Measurements from ENCODE around the gene WNK1. TPM values are rescaled to one million over a fixed set of nuclear protein-coding genes. Genes with fewer than 3 reads are reported as not detected.

The WNK1 gene
- total and polyA plus RNA-seq, 12 donors: 43.5 to 408 (median 304) TPM

DNA sequence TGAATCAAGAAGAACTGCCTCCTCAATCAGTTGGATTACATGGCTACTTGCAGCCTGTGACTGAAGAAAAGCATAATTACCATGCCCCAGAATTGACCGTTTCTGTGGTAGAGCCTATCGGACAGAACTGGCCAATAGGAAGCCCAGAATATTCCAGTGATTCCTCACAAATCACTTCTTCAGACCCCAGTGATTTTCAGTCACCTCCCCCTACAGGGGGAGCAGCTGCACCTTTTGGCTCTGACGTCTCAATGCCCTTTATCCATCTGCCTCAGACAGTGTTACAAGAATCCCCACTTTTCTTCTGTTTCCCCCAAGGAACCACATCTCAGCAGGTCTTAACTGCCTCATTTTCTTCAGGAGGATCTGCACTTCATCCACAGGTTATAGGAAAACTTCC, 116.3 kb downstream of the WNK1 start:
- Histone ChIP-seq H3K27me3 (no peaks in the 10 kb centered on the region), H3K27ac (no peak overlapping the region), H3K36me3 (peaks cover 0 to 100% (median 56%) of the 10 kb centered on the region in 9 donors), H3K4me1 (peaks cover 0 to 4% (median 0%) of the 10 kb centered on the region in 9 donors), H3K4me3 (no peak overlapping the region), H3K9me3 (no peaks in the 10 kb centered on the region)
- TF ChIP-seq, protein P1, sequence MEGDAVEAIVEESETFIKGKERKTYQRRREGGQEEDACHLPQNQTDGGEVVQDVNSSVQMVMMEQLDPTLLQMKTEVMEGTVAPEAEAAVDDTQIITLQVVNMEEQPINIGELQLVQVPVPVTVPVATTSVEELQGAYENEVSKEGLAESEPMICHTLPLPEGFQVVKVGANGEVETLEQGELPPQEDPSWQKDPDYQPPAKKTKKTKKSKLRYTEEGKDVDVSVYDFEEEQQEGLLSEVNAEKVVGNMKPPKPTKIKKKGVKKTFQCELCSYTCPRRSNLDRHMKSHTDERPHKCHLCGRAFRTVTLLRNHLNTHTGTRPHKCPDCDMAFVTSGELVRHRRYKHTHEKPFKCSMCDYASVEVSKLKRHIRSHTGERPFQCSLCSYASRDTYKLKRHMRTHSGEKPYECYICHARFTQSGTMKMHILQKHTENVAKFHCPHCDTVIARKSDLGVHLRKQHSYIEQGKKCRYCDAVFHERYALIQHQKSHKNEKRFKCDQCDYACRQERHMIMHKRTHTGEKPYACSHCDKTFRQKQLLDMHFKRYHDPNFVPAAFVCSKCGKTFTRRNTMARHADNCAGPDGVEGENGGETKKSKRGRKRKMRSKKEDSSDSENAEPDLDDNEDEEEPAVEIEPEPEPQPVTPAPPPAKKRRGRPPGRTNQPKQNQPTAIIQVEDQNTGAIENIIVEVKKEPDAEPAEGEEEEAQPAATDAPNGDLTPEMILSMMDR (IDR thresholded peaks at IDR 0.05): peak in 3 of 9 donors; percentile 13 to 20 (median 14)
- intact Hi-C loops (cut with DNase I): no loop called here
- WGBS, 2 donors: 62 to 70% methylated on average over 3 of the region's 3 CpGs
- ATAC-seq: no peak
- no peak for DNase-seq

DNA sequence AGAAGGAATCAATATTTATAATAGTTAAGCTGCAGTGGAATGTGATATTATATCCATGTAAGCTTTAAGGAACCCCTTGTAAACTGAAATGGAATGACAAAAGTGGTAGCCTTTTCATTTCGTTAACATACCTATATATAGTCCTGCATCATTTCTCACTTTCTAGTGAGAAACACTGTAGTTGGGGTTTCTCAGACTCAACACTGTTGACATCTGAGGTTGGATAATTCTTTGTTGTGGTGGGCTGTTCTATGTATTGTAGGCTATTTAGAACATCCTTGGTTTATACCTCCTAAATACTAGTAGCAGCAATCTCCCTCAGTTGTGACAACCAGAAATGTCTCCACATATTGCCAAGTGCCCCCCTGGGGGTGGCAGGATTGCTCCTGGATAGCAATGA, 118.0 kb downstream of the WNK1 start:
- DNase-seq (no peak), ATAC-seq (no peak)
- Histone ChIP-seq H3K27me3 (no peaks in the 10 kb centered on the region), H3K4me1 (peaks cover 0 to 9% (median 0%) of the 10 kb centered on the region in 9 donors), H3K4me3 (no peak overlapping the region), H3K9me3 (no peaks in the 10 kb centered on the region), H3K36me3 (peaks cover 0 to 100% (median 47%) of the 10 kb centered on the region in 9 donors), H3K27ac (no peak overlapping the region)
- TF ChIP-seq, protein P1 (IDR thresholded peaks at IDR 0.05): no peak
- intact Hi-C loops (cut with DNase I): no loop called here
- WGBS, 2 donors: 89 to 91% methylated on average over 1 of the region's 1 CpG

DNA sequence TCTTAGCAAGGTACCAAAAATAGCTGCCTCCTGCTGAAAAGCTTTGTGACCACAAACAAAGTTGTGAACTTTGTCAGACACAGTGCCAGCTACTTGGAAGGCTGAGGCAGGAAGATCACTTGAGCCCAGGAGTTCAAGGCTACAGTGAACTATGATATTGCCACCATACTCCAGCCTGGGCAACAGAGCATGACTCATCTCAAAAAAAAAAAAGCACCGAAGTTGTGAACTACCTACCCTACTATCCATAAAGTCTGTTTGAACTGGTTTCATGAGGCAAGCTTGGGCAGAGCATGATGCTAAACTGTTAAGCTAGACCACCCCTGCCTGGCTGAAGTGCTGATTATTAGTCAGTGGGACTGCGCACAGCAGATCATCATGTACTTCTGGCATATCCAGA, 121.6 kb downstream of the WNK1 start:
- TF ChIP-seq, protein P1 (IDR thresholded peaks at IDR 0.05): no peak
- no peak overlapping the region for H3K27ac ChIP-seq
- no peaks in the 10 kb centered on the region for H3K9me3 ChIP-seq
- 78 to 79% methylated on average over 2 of the region's 2 CpGs for WGBS, 2 donors
- peaks cover 0 to 9% (median 0%) of the 10 kb centered on the region in 9 donors for H3K4me1 ChIP-seq
- no peaks in the 10 kb centered on the region for H3K27me3 ChIP-seq
- no peak for DNase-seq
- H3K4me3 ChIP-seq: no peak overlapping the region
- H3K36me3 ChIP-seq: peaks cover 0 to 100% (median 41%) of the 10 kb centered on the region in 9 donors
- intact Hi-C loops (cut with DNase I): no loop called here
- ATAC-seq: peak in 2 of 8 donors; percentile 12 to 65

DNA sequence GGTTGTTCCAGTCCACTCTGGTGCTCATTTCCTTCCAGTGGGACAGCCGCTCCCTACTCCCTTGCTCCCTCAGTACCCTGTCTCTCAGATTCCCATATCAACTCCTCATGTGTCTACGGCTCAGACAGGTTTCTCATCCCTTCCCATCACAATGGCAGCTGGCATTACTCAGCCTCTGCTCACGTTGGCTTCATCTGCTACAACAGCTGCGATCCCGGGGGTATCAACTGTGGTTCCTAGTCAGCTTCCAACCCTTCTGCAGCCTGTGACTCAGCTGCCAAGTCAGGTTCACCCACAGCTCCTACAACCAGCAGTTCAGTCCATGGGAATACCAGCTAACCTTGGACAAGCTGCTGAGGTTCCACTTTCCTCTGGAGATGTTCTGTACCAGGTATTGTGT, 127.3 kb downstream of the WNK1 start:
- DNase-seq (no peak), ATAC-seq (peak in 1 of 8 donors; percentile 47)
- TF ChIP-seq, protein P1 (IDR thresholded peaks at IDR 0.05): no peak
- no peaks in the 10 kb centered on the region for H3K4me1 ChIP-seq
- H3K27ac ChIP-seq: no peak overlapping the region
- H3K9me3 ChIP-seq: no peaks in the 10 kb centered on the region
- intact Hi-C loops (cut with DNase I): loop anchor here in 1 of 10 donors (10.0 kb wide), 1 partner anchor 55 kb away; no protein-coding TSS in a partner anchor
- no peaks in the 10 kb centered on the region for H3K27me3 ChIP-seq
- WGBS, 2 donors: 80 to 83% methylated on average over 5 of the region's 5 CpGs
- no peak overlapping the region for H3K4me3 ChIP-seq
- peaks cover 0 to 100% (median 77%) of the 10 kb centered on the region in 9 donors for H3K36me3 ChIP-seq
